ENCODE data around the gene HVCN1.

Gene HVCN1

DNA sequence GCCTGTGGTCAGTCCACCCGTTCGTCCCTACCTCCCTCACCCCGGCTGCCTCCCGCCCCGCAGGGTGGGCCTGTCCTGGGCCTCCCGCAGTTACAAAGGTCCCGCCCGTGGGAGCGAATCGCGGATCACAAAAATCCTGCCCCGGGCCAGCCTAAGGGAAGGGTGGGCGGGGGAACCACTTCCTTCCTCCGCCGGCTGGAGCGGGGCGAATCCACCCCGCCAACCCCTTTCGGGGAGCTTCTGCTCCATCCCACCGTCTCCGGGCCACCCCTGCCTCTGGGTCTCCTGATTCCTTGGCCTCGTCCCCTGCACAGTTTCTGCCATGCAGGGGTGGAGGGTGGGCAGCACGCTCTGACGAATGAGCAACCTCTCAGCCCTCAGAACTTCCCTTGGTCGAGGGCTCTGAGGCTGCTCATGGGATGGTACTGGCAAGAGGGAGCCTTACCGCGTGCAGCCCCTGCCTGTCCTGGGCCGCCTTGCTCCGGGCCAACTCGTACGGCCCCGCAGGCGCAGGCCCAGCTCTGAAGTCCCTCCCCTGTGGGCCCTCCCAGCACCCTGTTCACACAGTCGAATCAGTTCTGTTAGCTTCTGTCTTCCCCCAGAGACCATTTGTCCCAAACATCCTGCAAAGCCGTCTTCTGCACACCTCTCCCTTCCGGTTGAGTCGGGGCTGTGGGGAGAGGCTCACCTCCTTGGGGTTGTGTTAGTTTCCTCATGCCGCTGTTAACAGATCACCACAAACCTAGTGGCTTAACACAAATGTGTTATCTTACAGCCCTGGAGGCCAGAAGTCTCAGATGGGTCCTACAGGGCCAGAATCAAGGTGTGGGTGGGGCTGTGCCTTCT lies 589 bp upstream of the HVCN1 start:
- Histone ChIP-seq H3K79me2 (ENCODE audit: control insufficient read depth, insufficient read depth, low read length, poor library complexity) (no peaks in the 10 kb centered on the region), H4K91ac (ENCODE audit: low read depth, low read length) (peak overlapping the region; percentile 42), H3K4me1 (ENCODE audit: control insufficient read depth in 1 of 2, insufficient read depth in 2 of 2, low read length in 2 of 2) (peaks cover 7 to 11% of the 10 kb centered on the region in 2 experiments), H3K4ac (ENCODE audit: low read depth, low read length) (no peak overlapping the region), H3K4me3 (ENCODE audit: low read depth, low read length) (peak overlapping the region; percentile 64), H3K9ac (ENCODE audit: low read length) (no peak overlapping the region), H3K36me3 (ENCODE audit: control insufficient read depth in 1 of 2, insufficient read depth in 2 of 2, low read length in 2 of 2) (no peaks in the 10 kb centered on the region), H3K9me3 (ENCODE audit: insufficient read depth, low read depth, low read length) (no peaks in the 10 kb centered on the region), H3K27ac (ENCODE audit: low read depth, low read length) (no peak overlapping the region), H2BK120ac (ENCODE audit: insufficient read depth, low read length, poor library complexity) (no peak overlapping the region), H2BK12ac (ENCODE audit: low read length) (no peak overlapping the region), H2AFZ (ENCODE audit: insufficient read depth, low read length, poor library complexity) (peak overlapping the region; percentile 85), H3K14ac (ENCODE audit: low read length) (peak overlapping the region; percentile 49), H4K8ac (ENCODE audit: low read depth, low read length) (peak overlapping the region; percentile 71), H3K27me3 (ENCODE audit: insufficient read depth, low read length) (peaks cover 3% of the 10 kb centered on the region), H3K79me1 (ENCODE audit: low read length) (peaks cover 8% of the 10 kb centered on the region), H2BK5ac (ENCODE audit: low read depth, low read length, poor library complexity) (peak overlapping the region; percentile 42), H3K4me2 (ENCODE audit: low read length) (peak overlapping the region; percentile 69), H3K23ac (ENCODE audit: low read length) (no peak overlapping the region), H2AK5ac (ENCODE audit: low read length) (no peak overlapping the region), H3K18ac (ENCODE audit: low read length) (no peak overlapping the region), H4K12ac (ENCODE audit: low read depth, low read length) (peak overlapping the region; percentile 21)
- no CpG with 5 or more reads among the region's 38 CpGs for WGBS (ENCODE audit: extremely low coverage, insufficient coverage, insufficient read length)
- peak in 1 of 2 donors; percentile 42 for DNase-seq

- peaks cover 7 to 11% of the 10 kb centered on the region in 2 experiments for H3K4me1 ChIP-seq (ENCODE audit: control insufficient read depth in 1 of 2, insufficient read depth in 2 of 2, low read length in 2 of 2)
- no peak overlapping the region for H3K4me2 ChIP-seq (ENCODE audit: low read length)
- no peak overlapping the region for H3K23ac ChIP-seq (ENCODE audit: low read length)
- no peak overlapping the region for H2AFZ ChIP-seq (ENCODE audit: insufficient read depth, low read length, poor library complexity)
- no peak overlapping the region for H3K4ac ChIP-seq (ENCODE audit: low read depth, low read length)
- peaks cover 3% of the 10 kb centered on the region for H3K27me3 ChIP-seq (ENCODE audit: insufficient read depth, low read length)
- no CpG with 5 or more reads among the region's 15 CpGs for WGBS (ENCODE audit: extremely low coverage, insufficient coverage, insufficient read length)
- no peak for DNase-seq
- no peak overlapping the region for H2BK5ac ChIP-seq (ENCODE audit: low read depth, low read length, poor library complexity)
- H3K4me3 ChIP-seq (ENCODE audit: low read depth, low read length) = no peak overlapping the region
- no peak overlapping the region for H4K8ac ChIP-seq (ENCODE audit: low read depth, low read length)
- H4K12ac ChIP-seq (ENCODE audit: low read depth, low read length) = no peak overlapping the region
- H3K9ac ChIP-seq (ENCODE audit: low read length) = no peak overlapping the region
- H3K27ac ChIP-seq (ENCODE audit: low read depth, low read length) = no peak overlapping the region
- peaks cover 8% of the 10 kb centered on the region for H3K79me1 ChIP-seq (ENCODE audit: low read length)
- no peak overlapping the region for H3K14ac ChIP-seq (ENCODE audit: low read length)
- no peak overlapping the region for H2BK120ac ChIP-seq (ENCODE audit: insufficient read depth, low read length, poor library complexity)
- no peak overlapping the region for H2BK12ac ChIP-seq (ENCODE audit: low read length)
- H4K91ac ChIP-seq (ENCODE audit: low read depth, low read length) = no peak overlapping the region
- no peaks in the 10 kb centered on the region for H3K36me3 ChIP-seq (ENCODE audit: control insufficient read depth in 1 of 2, insufficient read depth in 2 of 2, low read length in 2 of 2)
- H3K79me2 ChIP-seq (ENCODE audit: control insufficient read depth, insufficient read depth, low read length, poor library complexity) = no peaks in the 10 kb centered on the region
- no peak overlapping the region for H3K18ac ChIP-seq (ENCODE audit: low read length)
- no peaks in the 10 kb centered on the region for H3K9me3 ChIP-seq (ENCODE audit: insufficient read depth, low read depth, low read length)
- no peak overlapping the region for H2AK5ac ChIP-seq (ENCODE audit: low read length)
Observed at GRCh38 chr12:110687396-110688169, 1.3 kb downstream of the HVCN1 start.

DNA sequence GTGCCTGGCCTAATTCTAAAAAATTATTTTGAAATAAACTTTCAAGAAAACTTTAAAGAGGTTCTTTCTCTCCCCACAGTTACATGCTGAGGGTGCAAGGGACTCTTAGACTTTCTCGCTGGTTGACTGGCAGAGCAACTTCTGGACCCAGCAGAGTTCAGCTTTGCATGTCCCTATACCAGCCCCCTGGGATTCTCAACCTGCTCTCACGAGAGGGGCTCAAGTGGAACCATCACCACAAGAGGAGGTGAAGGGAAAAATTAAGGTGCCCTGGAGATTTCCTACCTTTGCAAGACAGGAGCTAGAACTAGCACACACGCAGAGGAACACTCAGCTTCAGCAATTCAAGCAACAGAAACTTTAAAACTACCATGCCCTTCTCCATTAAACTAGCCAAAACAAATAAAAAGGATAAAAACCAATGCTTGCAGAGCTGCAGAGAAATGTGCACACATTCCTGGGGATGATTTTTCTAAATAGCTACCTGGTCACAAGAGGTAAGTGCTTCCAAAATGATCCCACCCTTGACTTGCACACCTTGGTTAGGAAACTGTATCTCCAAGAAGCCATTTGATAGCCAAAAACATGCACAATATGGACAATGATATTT lies 2.5 kb downstream of the HVCN1 start:
- Histone ChIP-seq H2AFZ (ENCODE audit: insufficient read depth, low read length, poor library complexity) (no peak overlapping the region), H3K4me1 (ENCODE audit: control insufficient read depth in 1 of 2, insufficient read depth in 2 of 2, low read length in 2 of 2) (peaks cover 7 to 11% of the 10 kb centered on the region in 2 experiments), H3K36me3 (ENCODE audit: control insufficient read depth in 1 of 2, insufficient read depth in 2 of 2, low read length in 2 of 2) (no peaks in the 10 kb centered on the region), H2BK12ac (ENCODE audit: low read length) (no peak overlapping the region), H3K79me2 (ENCODE audit: control insufficient read depth, insufficient read depth, low read length, poor library complexity) (no peaks in the 10 kb centered on the region), H3K4me2 (ENCODE audit: low read length) (no peak overlapping the region), H2BK5ac (ENCODE audit: low read depth, low read length, poor library complexity) (no peak overlapping the region), H3K23ac (ENCODE audit: low read length) (no peak overlapping the region), H3K18ac (ENCODE audit: low read length) (no peak overlapping the region), H3K4me3 (ENCODE audit: low read depth, low read length) (no peak overlapping the region), H3K27me3 (ENCODE audit: insufficient read depth, low read length) (peaks cover 3% of the 10 kb centered on the region), H3K79me1 (ENCODE audit: low read length) (peaks cover 8% of the 10 kb centered on the region), H3K9me3 (ENCODE audit: insufficient read depth, low read depth, low read length) (no peaks in the 10 kb centered on the region), H3K4ac (ENCODE audit: low read depth, low read length) (no peak overlapping the region), H4K8ac (ENCODE audit: low read depth, low read length) (no peak overlapping the region), H2BK120ac (ENCODE audit: insufficient read depth, low read length, poor library complexity) (no peak overlapping the region), H2AK5ac (ENCODE audit: low read length) (no peak overlapping the region), H3K27ac (ENCODE audit: low read depth, low read length) (no peak overlapping the region), H3K9ac (ENCODE audit: low read length) (no peak overlapping the region), H3K14ac (ENCODE audit: low read length) (no peak overlapping the region), H4K12ac (ENCODE audit: low read depth, low read length) (no peak overlapping the region), H4K91ac (ENCODE audit: low read depth, low read length) (no peak overlapping the region)
- no CpG with 5 or more reads among the region's 3 CpGs for WGBS (ENCODE audit: extremely low coverage, insufficient coverage, insufficient read length)
- DNase-seq = no peak

DNA sequence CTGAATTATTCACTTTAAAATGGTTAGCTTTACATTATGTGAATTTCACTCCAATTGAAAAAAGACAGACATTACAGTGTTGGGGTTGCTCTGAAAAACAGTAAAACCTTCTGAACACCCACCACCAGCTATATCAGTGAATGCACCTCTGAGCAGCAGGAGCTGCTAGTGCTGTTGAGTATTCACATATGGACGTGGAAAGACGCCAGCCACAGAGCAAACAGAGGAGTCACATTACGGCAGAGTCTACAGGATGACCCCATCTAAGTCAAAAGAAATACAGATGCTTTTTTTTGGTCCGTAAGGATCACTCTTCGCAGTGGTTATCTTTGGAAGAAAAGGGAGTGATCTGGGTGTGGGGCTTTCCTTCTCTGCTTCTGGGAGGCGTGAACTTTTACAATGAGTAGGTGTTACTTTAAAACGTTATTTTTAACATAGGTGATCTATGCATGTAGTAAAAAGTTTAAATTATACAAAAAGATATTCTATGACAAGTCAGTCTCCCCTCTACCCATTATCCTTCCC lies 4.5 kb downstream of the HVCN1 start:
- Histone ChIP-seq H3K4ac (ENCODE audit: low read depth, low read length) (no peak overlapping the region), H3K4me2 (ENCODE audit: low read length) (no peak overlapping the region), H3K79me2 (ENCODE audit: control insufficient read depth, insufficient read depth, low read length, poor library complexity) (no peaks in the 10 kb centered on the region), H3K14ac (ENCODE audit: low read length) (no peak overlapping the region), H2BK12ac (ENCODE audit: low read length) (no peak overlapping the region), H3K27ac (ENCODE audit: low read depth, low read length) (no peak overlapping the region), H2AK5ac (ENCODE audit: low read length) (no peak overlapping the region), H2BK5ac (ENCODE audit: low read depth, low read length, poor library complexity) (no peak overlapping the region), H2AFZ (ENCODE audit: insufficient read depth, low read length, poor library complexity) (no peak overlapping the region), H4K12ac (ENCODE audit: low read depth, low read length) (no peak overlapping the region), H3K4me3 (ENCODE audit: low read depth, low read length) (no peak overlapping the region), H4K8ac (ENCODE audit: low read depth, low read length) (no peak overlapping the region), H3K79me1 (ENCODE audit: low read length) (peaks cover 5% of the 10 kb centered on the region), H4K91ac (ENCODE audit: low read depth, low read length) (no peak overlapping the region), H3K4me1 (ENCODE audit: control insufficient read depth in 1 of 2, insufficient read depth in 2 of 2, low read length in 2 of 2) (peaks cover 4 to 5% of the 10 kb centered on the region in 2 experiments), H3K23ac (ENCODE audit: low read length) (no peak overlapping the region), H3K9ac (ENCODE audit: low read length) (no peak overlapping the region), H3K18ac (ENCODE audit: low read length) (no peak overlapping the region), H3K9me3 (ENCODE audit: insufficient read depth, low read depth, low read length) (no peaks in the 10 kb centered on the region), H3K27me3 (ENCODE audit: insufficient read depth, low read length) (peaks cover 3% of the 10 kb centered on the region), H2BK120ac (ENCODE audit: insufficient read depth, low read length, poor library complexity) (no peak overlapping the region), H3K36me3 (ENCODE audit: control insufficient read depth in 1 of 2, insufficient read depth in 2 of 2, low read length in 2 of 2) (no peaks in the 10 kb centered on the region)
- no CpG with 5 or more reads among the region's 7 CpGs for WGBS (ENCODE audit: extremely low coverage, insufficient coverage, insufficient read length)
- DNase-seq = no peak
